ENCODE measurements around the gene LIMK1. TPM values are rescaled to one million over a fixed set of nuclear protein-coding genes. Genes with fewer than 3 reads are reported as not detected.

LIMK1 gene
- total and polyA plus RNA-seq, 2 of the 4 experiments (the other 2 are of a cell fraction), result 25.8 to 48.0 TPM

- Histone ChIP-seq H3K27ac (ENCODE audit: insufficient read depth, low read length) (no peak overlapping the region), H4K91ac (ENCODE audit: insufficient read depth, low read depth, low read length) (no peak overlapping the region), H3K79me1 (ENCODE audit: low read depth in 1 of 2, low read length in 2 of 2) (no peaks in the 10 kb centered on the region), H3K56ac (ENCODE audit: extremely low read depth, insufficient read depth, low read length) (no peak overlapping the region), H3K9me1 (ENCODE audit: insufficient read depth, low read length) (no peaks in the 10 kb centered on the region), H3K36me3 (ENCODE audit: control insufficient read depth, insufficient read depth, low read length) (0 out of 2 replicates have a peak, but pooled peaks cover 2% of the 10 kb centered on the region), H3K18ac (ENCODE audit: low read depth, low read length) (no peak overlapping the region), H3K4ac (ENCODE audit: low read depth, low read length) (no peak overlapping the region), H2BK5ac (ENCODE audit: low read depth, low read length, poor library complexity, severe bottlenecking) (no peak overlapping the region), H3K4me2 (ENCODE audit: low read depth, low read length) (no peak overlapping the region), H3K4me1 (ENCODE audit: control insufficient read depth, insufficient read depth, low read length) (peaks cover 9% of the 10 kb centered on the region; the same call in 1 of the 2 replicates), H4K8ac (ENCODE audit: low read depth in 2 of 2, low read length in 2 of 2) (no peak overlapping the region), H2AFZ (replicated peaks; ENCODE audit: low read length, poor library complexity) (peak overlapping the region; percentile 44), H3K4me3 (ENCODE audit: insufficient read depth, low read depth, low read length) (no peak overlapping the region), H2BK120ac (ENCODE audit: low read depth, low read length) (no peak overlapping the region), H3K14ac (replicated peaks; ENCODE audit: low read depth, low read length) (no peak overlapping the region), H4K5ac (ENCODE audit: low read depth, low read length) (no peak overlapping the region), H3K23ac (ENCODE audit: low read depth, low read length) (no peak overlapping the region), H2AK5ac (ENCODE audit: low read depth, low read length) (no peak overlapping the region), H4K20me1 (ENCODE audit: insufficient read depth, low read length) (no peaks in the 10 kb centered on the region), H2BK20ac (ENCODE audit: low read depth, low read length) (no peak overlapping the region), H3K9me3 (ENCODE audit: control insufficient read depth, insufficient read depth, low read length) (no peaks in the 10 kb centered on the region), H2BK15ac (ENCODE audit: low read depth, low read length) (no peak overlapping the region), H2AK9ac (replicated peaks; ENCODE audit: low read depth, low read length, poor library complexity) (no peak overlapping the region), H3K9ac (ENCODE audit: low read depth, low read length) (no peak overlapping the region), H3K27me3 (ENCODE audit: control insufficient read depth, insufficient read depth, low read length) (no peaks in the 10 kb centered on the region)
- POLR2A ChIA-PET (ENCODE audit: unreplicated experiment), result no interaction called here
- BruUV-seq (replicated peaks), result no TSS peak
- CTCF ChIA-PET, result no interaction called here
- TF ChIP-seq, protein P1, sequence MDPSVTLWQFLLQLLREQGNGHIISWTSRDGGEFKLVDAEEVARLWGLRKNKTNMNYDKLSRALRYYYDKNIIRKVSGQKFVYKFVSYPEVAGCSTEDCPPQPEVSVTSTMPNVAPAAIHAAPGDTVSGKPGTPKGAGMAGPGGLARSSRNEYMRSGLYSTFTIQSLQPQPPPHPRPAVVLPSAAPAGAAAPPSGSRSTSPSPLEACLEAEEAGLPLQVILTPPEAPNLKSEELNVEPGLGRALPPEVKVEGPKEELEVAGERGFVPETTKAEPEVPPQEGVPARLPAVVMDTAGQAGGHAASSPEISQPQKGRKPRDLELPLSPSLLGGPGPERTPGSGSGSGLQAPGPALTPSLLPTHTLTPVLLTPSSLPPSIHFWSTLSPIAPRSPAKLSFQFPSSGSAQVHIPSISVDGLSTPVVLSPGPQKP (IDR thresholded peaks at IDR 0.05; ENCODE audit: borderline replicate concordance, low read depth, low read length), result no peak
- TF ChIP-seq RFX5 (IDR thresholded peaks at IDR 0.05; ENCODE audit: low read depth, low read length), result no peak
- no peak for TF ChIP-seq MAZ (IDR thresholded peaks at IDR 0.05; ENCODE audit: borderline replicate concordance, low read depth, low read length)
- TF ChIP-seq MAFK (IDR thresholded peaks at IDR 0.05; ENCODE audit: low read depth, low read length), result no peak
- TF ChIP-seq CHD1 (IDR thresholded peaks at IDR 0.05; ENCODE audit: low read depth, low read length), result no peak
- TF ChIP-seq MXI1 (IDR thresholded peaks at IDR 0.05; ENCODE audit: borderline replicate concordance, low read depth, low read length), result no peak
- TF ChIP-seq RCOR1 (IDR thresholded peaks at IDR 0.05; ENCODE audit: insufficient replicate concordance, low read length), result no peak
- TF ChIP-seq, protein P2, sequence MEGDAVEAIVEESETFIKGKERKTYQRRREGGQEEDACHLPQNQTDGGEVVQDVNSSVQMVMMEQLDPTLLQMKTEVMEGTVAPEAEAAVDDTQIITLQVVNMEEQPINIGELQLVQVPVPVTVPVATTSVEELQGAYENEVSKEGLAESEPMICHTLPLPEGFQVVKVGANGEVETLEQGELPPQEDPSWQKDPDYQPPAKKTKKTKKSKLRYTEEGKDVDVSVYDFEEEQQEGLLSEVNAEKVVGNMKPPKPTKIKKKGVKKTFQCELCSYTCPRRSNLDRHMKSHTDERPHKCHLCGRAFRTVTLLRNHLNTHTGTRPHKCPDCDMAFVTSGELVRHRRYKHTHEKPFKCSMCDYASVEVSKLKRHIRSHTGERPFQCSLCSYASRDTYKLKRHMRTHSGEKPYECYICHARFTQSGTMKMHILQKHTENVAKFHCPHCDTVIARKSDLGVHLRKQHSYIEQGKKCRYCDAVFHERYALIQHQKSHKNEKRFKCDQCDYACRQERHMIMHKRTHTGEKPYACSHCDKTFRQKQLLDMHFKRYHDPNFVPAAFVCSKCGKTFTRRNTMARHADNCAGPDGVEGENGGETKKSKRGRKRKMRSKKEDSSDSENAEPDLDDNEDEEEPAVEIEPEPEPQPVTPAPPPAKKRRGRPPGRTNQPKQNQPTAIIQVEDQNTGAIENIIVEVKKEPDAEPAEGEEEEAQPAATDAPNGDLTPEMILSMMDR (conservative IDR thresholded peaks at IDR 0.05; ENCODE audit: low read depth, low read length), result no peak
- TF ChIP-seq RAD21 (IDR thresholded peaks at IDR 0.05; ENCODE audit: low read length), result no peak
- TF ChIP-seq USF2 (IDR thresholded peaks at IDR 0.05; ENCODE audit: low read depth, low read length), result no peak
- TF ChIP-seq FOS (IDR thresholded peaks at IDR 0.05; ENCODE audit: low read depth, low read length), result no peak
- no peak for TF ChIP-seq POLR2A (IDR thresholded peaks at IDR 0.05; ENCODE audit: low read depth, low read length)
- TF ChIP-seq BHLHE40 (IDR thresholded peaks at IDR 0.05; ENCODE audit: low read depth, low read length), result no peak
- no peak for TF ChIP-seq CEBPB (IDR thresholded peaks at IDR 0.05; ENCODE audit: low read depth, low read length)
- no peak for TF ChIP-seq SMC3 (IDR thresholded peaks at IDR 0.05; ENCODE audit: low read depth, low read length)
- no peak for TF ChIP-seq NFE2L2 (IDR thresholded peaks at IDR 0.05; ENCODE audit: low read depth, low read length)
- DNase-seq, result no peak
- in situ Hi-C loops (cut with MboI; ENCODE audit: low sequenced_read_pairs), result no loop called here
- no peak for ATAC-seq (ENCODE audit: low read depth)
- 100% methylated on average over 1 of the region's 16 CpGs; no CpG with 5 or more reads in 1 of the 2 experiments for WGBS, 2 experiments (ENCODE audit: extremely low coverage in 2 of 2, insufficient read length in 1 of 2)
- intact Hi-C loops (cut with micrococcal nuclease), result no loop called here
- dilution Hi-C loops (cut with HindIII; ENCODE audit: low sequenced_read_pairs, unreplicated experiment), result no loop called here
These were observed 45.2 kb upstream of the LIMK1 start for GRCh38 chr7:74038194-74038961.

Data from IMR-90 (cell line).